Measurements from ENCODE around the gene ZPR1.
"Not testable (repeated sequence)": the region's sequence is repeated elsewhere in the genome, so short reads cannot be mapped to it uniquely, and the experiment has no call there.

Gene ZPR1, protein sequence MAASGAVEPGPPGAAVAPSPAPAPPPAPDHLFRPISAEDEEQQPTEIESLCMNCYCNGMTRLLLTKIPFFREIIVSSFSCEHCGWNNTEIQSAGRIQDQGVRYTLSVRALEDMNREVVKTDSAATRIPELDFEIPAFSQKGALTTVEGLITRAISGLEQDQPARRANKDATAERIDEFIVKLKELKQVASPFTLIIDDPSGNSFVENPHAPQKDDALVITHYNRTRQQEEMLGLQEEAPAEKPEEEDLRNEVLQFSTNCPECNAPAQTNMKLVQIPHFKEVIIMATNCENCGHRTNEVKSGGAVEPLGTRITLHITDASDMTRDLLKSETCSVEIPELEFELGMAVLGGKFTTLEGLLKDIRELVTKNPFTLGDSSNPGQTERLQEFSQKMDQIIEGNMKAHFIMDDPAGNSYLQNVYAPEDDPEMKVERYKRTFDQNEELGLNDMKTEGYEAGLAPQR

DNA sequence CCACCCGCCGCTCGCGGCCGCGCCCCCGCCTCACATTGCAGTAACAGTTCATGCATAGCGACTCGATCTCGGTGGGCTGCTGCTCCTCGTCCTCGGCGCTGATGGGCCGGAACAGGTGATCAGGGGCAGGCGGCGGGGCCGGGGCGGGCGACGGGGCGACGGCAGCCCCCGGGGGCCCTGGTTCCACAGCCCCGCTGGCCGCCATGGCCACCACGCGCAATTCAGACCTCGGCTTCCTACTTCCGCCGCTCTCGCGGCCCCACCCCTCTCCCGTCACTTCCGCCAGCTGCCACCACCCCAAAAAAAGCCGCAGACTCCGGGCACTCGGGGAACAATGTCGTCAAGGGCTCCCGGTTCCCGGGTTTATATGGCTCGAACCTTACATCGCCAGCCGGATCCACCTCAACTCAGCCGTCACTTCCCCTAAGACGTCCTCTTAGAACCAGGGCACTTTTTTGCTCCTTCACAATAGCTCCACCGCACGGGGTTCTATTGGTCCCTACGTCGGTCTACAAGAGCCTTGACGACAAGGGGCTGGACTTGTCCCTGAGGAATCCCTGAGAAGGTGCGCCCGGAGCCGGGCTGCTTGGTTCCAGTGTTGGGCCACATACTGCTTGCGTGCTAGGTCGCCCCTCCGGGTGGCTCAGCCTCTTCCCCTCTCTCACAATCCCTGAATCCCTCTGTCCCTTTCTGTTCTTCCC lies at the start of gene ZPR1:
Gene ZPR1 (minus strand): TSS at position 238 of the 701 bp plus-strand sequence. CDS start 33 bp downstream, at position 205.
- TF ChIP-seq, protein P1, sequence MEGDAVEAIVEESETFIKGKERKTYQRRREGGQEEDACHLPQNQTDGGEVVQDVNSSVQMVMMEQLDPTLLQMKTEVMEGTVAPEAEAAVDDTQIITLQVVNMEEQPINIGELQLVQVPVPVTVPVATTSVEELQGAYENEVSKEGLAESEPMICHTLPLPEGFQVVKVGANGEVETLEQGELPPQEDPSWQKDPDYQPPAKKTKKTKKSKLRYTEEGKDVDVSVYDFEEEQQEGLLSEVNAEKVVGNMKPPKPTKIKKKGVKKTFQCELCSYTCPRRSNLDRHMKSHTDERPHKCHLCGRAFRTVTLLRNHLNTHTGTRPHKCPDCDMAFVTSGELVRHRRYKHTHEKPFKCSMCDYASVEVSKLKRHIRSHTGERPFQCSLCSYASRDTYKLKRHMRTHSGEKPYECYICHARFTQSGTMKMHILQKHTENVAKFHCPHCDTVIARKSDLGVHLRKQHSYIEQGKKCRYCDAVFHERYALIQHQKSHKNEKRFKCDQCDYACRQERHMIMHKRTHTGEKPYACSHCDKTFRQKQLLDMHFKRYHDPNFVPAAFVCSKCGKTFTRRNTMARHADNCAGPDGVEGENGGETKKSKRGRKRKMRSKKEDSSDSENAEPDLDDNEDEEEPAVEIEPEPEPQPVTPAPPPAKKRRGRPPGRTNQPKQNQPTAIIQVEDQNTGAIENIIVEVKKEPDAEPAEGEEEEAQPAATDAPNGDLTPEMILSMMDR (IDR thresholded peaks at IDR 0.05; ENCODE audit: low read depth, low read length), result no peak
- DNase-seq, result peak; percentile 67
- no peaks in the 10 kb centered on the region for H3K27me3 ChIP-seq (ENCODE audit: insufficient read depth, low read depth, severe bottlenecking)
- no peaks in the 10 kb centered on the region for H3K9me3 ChIP-seq (ENCODE audit: severe bottlenecking)
- peak within 1 kb of the TSS; percentile 85 for H3K4me3 ChIP-seq (ENCODE audit: low read depth, low read length)
- peak within 1 kb of the TSS; percentile 47 for H3K27ac ChIP-seq
- peaks cover 39% of the 10 kb centered on the region for H3K36me3 ChIP-seq

DNA sequence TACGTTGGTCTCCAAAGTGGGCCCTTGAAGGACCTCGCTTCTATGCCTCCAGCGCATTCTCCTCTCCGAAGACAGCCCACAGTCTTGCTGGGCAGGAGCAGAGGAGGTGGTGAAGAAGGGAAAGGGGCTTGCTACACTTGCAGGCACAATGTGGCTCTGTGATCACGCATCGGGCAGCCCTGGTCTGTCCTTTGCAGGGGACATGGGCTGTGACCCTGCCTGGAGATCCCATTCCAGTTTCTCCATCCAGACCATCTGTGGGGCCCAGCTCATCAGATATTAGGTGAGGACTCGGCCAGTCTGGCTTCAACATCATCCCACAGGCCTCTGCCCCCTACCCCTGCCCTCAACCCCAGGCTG lies 48.8 kb upstream of the ZPR1 start:
- no peak overlapping the region for H3K27ac ChIP-seq
- H3K27me3 ChIP-seq (ENCODE audit: insufficient read depth, low read depth, severe bottlenecking), result no peaks in the 10 kb centered on the region
- no peak for DNase-seq
- H3K9me3 ChIP-seq (ENCODE audit: severe bottlenecking), result no peaks in the 10 kb centered on the region
- no peak overlapping the region for H3K4me3 ChIP-seq (ENCODE audit: low read depth, low read length)
- TF ChIP-seq, protein P1 (IDR thresholded peaks at IDR 0.05; ENCODE audit: low read depth, low read length), result no peak
- H3K36me3 ChIP-seq, result no peaks in the 10 kb centered on the region

DNA sequence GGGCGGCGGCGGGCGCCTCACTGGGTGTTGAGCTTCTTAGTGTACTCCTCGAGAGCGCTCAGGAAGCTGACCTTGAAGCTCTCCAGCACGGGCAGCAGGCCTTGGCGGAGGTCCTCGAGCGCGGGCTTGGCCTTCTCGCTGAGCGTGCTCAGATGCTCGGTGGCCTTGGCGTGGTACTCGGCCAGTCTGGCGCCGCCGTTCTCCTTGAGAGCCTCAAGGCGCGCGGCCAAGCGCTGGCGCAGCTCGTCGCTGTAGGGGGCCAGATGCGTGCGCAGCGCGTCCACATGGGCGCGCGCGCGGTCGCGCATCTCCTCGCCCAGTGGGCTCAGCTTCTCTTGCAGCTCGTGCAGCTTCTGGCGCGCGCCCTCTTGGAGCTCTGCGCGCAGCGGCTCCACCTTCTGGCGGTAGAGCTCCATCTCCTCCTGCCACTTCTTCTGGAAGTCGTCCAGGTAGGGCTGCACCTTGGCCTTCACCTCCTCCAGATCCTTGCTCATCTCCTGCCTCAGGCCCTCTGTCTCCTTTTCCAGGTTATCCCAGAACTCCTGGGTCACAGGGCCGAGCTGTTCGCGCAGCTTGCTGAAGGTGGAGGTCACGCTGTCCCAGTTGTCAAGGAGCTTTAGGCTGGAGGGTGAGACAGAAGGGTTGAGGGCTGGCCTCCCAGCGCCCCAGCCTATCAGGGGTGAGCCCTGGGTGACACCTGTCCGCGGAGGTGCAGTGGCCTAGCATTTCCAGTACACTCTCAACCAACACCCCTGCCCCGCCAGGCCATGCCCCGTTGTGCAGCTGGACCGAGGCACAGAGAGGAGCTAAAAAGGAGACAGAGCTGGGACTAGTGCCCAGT lies 48.2 kb upstream of the ZPR1 start:
- Histone ChIP-seq H3K27me3 (ENCODE audit: insufficient read depth, low read depth, severe bottlenecking) (no peaks in the 10 kb centered on the region), H3K9me3 (ENCODE audit: severe bottlenecking) (no peaks in the 10 kb centered on the region), H3K4me3 (ENCODE audit: low read depth, low read length) (peak overlapping the region; percentile 52), H3K36me3 (no peaks in the 10 kb centered on the region), H3K27ac (peak overlapping the region; percentile 76)
- TF ChIP-seq, protein P1 (IDR thresholded peaks at IDR 0.05; ENCODE audit: low read depth, low read length), result peak; percentile 91
- DNase-seq, result peak; percentile 93

DNA sequence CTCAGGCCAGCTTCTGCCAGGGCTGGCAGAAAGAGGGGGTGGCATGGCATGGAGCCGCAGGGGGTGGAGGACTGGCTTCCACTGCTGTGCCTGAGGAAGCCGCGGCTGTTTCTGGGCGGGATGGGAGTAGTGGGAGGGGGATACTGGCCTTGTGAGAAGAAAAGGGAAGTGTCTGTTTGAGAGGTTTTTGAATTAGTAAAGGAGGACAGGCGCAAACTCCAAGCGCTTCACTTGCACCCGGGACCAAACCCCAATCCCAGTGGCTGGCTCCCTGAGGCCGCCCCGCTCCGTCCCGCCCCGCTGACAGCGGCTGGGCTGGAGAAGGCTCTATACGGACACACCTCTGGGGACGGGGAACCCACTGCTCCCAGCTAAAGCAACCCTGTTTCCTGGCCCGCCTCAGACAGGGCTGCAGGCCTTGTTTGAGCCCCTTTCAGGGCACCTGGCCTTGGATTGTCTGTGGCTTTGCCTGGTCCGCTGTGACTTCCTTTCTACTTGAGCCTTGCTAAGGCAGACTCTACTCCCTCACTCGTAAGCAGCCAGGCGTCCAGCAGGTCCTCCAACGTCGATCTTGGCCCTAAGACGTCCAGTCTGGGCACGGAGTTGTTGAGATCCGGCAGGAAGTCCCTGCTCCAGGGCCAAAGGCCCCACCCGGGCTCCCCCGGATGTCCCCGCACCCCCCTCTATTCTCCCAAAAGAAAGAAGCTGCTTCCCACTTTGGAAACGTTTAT lies 47.4 kb upstream of the ZPR1 start:
- DNase-seq, result no peak
- Histone ChIP-seq H3K9me3 (ENCODE audit: severe bottlenecking) (no peaks in the 10 kb centered on the region), H3K4me3 (ENCODE audit: low read depth, low read length) (peak overlapping the region; percentile 52), H3K27ac (peak overlapping the region; percentile 76), H3K27me3 (ENCODE audit: insufficient read depth, low read depth, severe bottlenecking) (no peaks in the 10 kb centered on the region), H3K36me3 (no peaks in the 10 kb centered on the region)
- TF ChIP-seq, protein P1 (IDR thresholded peaks at IDR 0.05; ENCODE audit: low read depth, low read length), result no peak

DNA sequence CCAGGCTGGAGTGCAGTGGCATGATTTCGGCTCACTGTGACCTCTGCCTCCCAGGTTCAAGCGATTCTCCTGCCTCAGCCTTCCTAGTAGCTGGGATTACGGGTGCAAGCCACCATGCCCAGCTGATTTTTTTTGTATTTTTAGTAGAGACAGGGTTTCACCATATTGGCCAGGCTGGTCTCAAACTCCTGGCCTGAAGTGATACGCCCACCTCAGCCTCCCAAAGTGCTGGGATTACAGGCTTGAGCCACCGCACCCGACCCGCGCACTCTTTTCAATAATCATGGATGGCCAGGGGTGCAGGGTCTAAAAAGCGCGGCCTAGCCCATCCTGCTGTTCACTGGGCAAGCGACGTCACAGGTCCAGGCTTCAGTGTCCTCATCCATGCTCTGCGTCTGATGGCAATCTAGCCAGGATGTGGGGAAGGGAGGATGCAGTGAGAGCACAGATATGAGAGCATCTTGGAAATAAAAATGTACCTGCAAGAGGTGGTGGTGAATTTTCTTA lies 46.8 kb upstream of the ZPR1 start:
- not testable (repeated sequence) for H3K27me3 ChIP-seq (ENCODE audit: insufficient read depth, low read depth, severe bottlenecking); H3K4me3 ChIP-seq (ENCODE audit: low read depth, low read length)

More for the DNA sequence above, 46.8 kb upstream of the ZPR1 start:
- DNase-seq; H3K9me3 ChIP-seq (ENCODE audit: severe bottlenecking); H3K36me3 ChIP-seq; H3K27ac ChIP-seq: not testable (repeated sequence)

Data from WERI-Rb-1 (cell line).